Esophagus muscularis mucosa (tissue), 3 donors: ENCODE results near the gene IFNGR1.

Source experiments
- EP300 ChIP-seq: sonication (generic); formaldehyde crosslinking; IDR thresholded peaks from one replicate; pipeline ENCODE4 v1.6.1; 2017; ENCODE audit warnings: antibody characterized with exemption
- TF ChIP-seq, protein P1 (sequence below), 3 experiments: fragments of 200-600 bp in 2 of 3; fragments of 450-650 bp in 1 of 3; sonication (generic) in 2 of 3; IDR thresholded peaks; one replicate each; pipeline ENCODE4 v1.5.1; 2017 to 2019; ENCODE audit warnings: antibody characterized with exemption in 3 of 3, mild to moderate bottlenecking in 2 of 3, moderate library complexity in 1 of 3

DNA sequence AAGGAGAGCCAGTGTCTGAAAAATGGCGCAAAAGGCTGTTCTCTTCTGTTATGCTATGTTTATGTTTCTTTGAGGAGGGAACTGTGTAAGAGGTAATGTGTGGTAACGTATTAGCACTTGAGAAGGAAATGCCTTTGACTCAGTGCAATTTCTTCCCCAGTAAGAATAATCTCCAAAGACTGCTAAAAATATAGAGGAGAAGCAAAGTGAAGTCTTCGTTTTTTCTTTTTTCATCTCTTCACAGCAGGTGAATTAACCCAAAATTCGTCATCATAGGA, 47.1 kb upstream of the IFNGR1 start:
- TF ChIP-seq, protein P1, sequence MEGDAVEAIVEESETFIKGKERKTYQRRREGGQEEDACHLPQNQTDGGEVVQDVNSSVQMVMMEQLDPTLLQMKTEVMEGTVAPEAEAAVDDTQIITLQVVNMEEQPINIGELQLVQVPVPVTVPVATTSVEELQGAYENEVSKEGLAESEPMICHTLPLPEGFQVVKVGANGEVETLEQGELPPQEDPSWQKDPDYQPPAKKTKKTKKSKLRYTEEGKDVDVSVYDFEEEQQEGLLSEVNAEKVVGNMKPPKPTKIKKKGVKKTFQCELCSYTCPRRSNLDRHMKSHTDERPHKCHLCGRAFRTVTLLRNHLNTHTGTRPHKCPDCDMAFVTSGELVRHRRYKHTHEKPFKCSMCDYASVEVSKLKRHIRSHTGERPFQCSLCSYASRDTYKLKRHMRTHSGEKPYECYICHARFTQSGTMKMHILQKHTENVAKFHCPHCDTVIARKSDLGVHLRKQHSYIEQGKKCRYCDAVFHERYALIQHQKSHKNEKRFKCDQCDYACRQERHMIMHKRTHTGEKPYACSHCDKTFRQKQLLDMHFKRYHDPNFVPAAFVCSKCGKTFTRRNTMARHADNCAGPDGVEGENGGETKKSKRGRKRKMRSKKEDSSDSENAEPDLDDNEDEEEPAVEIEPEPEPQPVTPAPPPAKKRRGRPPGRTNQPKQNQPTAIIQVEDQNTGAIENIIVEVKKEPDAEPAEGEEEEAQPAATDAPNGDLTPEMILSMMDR (IDR thresholded peaks at IDR 0.05) = no peak
- no peak for TF ChIP-seq EP300
